GM23338 (cell line): Measurements from ENCODE around the gene GTF3C1. TPM values are rescaled to one million over a fixed set of nuclear protein-coding genes. Genes with fewer than 3 reads are reported as not detected.

Source experiments
- ATAC-seq: fragments of 200-7000 bp; cut with Tn5 transposase; 3 replicates; pipeline ENCODE4 v1.9.1; 2020
- DNase-seq: peaks from one replicate; pipeline ENCODE4 v3.0.0-alpha.2; 2015; ENCODE audit warnings: low spot score
- H2AFZ ChIP-seq: fragments of 200-600 bp; sonication (generic); 2 replicates; pipeline ENCODE4 v1.8.0; 2016; ENCODE audit warnings: antibody characterized with exemption, mild to moderate bottlenecking, moderate library complexity
- H3F3A ChIP-seq: fragments of 200-600 bp; sonication (generic); replicated peaks from 2 replicates; pipeline ENCODE4 v1.8.0; 2017; ENCODE audit warnings: antibody characterized with exemption, mixed run types, low read depth
- H3K27ac ChIP-seq: fragments of 200-600 bp; sonication (generic); 2 replicates; pipeline ENCODE4 v1.6.1; 2016; ENCODE audit warnings: low read depth
- H3K27me3 ChIP-seq: fragments of 200-600 bp; sonication (generic); 2 replicates; pipeline ENCODE4 v1.8.0; 2016; ENCODE audit warnings: mild to moderate bottlenecking, mixed run types, moderate library complexity; ENCODE audit not compliant: insufficient read depth
- H3K36me3 ChIP-seq: fragments of 200-600 bp; sonication (generic); 2 replicates; pipeline ENCODE4 v1.8.0; 2016; ENCODE audit warnings: mild to moderate bottlenecking; ENCODE audit not compliant: insufficient read depth
- H3K4me1 ChIP-seq: fragments of 200-600 bp; sonication (generic); 2 replicates; pipeline ENCODE4 v1.8.0; 2016; ENCODE audit warnings: mild to moderate bottlenecking, moderate library complexity; ENCODE audit not compliant: insufficient read depth
- H3K4me2 ChIP-seq: fragments of 200-600 bp; sonication (generic); 2 replicates; pipeline ENCODE4 v1.7.1; 2017; ENCODE audit warnings: mixed run types
- H3K4me3 ChIP-seq: fragments of 200-600 bp; sonication (generic); 2 replicates; pipeline ENCODE4 v1.6.1; 2016; ENCODE audit warnings: mixed run types
- H3K79me2 ChIP-seq: fragments of 200-600 bp; sonication (generic); replicated peaks from 2 replicates; pipeline ENCODE4 v1.8.0; 2017; ENCODE audit warnings: mild to moderate bottlenecking; ENCODE audit not compliant: insufficient read depth
- H3K9me2 ChIP-seq: fragments of 200-600 bp; sonication (generic); 2 replicates; pipeline ENCODE4 v1.8.0; 2017; ENCODE audit not compliant: insufficient read depth
- H4K20me1 ChIP-seq: fragments of 200-600 bp; sonication (generic); replicated peaks from 2 replicates; pipeline ENCODE4 v1.8.0; 2017; ENCODE audit warnings: mild to moderate bottlenecking; ENCODE audit not compliant: insufficient read depth
- H3K27ac Mint-ChIP-seq: 2 replicates; pipeline ENCODE4 v1.8.0; 2020; ENCODE audit warnings: inconsistent platforms, mild to moderate bottlenecking, moderate library complexity, mixed read lengths
- H3K27me3 Mint-ChIP-seq: 3 replicates; pipeline ENCODE4 v1.8.0; 2022; ENCODE audit warnings: low read depth, mild to moderate bottlenecking, moderate library complexity, mixed read lengths, inconsistent platforms; ENCODE audit not compliant: insufficient read depth, poor library complexity
- H3K36me3 Mint-ChIP-seq: 3 replicates; pipeline ENCODE4 v1.8.0; 2021; ENCODE audit warnings: low read depth, mild to moderate bottlenecking, inconsistent platforms, moderate library complexity, mixed read lengths
- H3K4me1 Mint-ChIP-seq: 3 replicates; pipeline ENCODE4 v1.8.0; 2020; ENCODE audit warnings: mild to moderate bottlenecking, inconsistent platforms, mixed read lengths
- H3K4me3 Mint-ChIP-seq: 3 replicates; pipeline ENCODE4 v1.8.0; 2021; ENCODE audit warnings: moderate library complexity, mild to moderate bottlenecking, inconsistent platforms, mixed read lengths
- H3K9me3 Mint-ChIP-seq: 3 replicates; pipeline ENCODE4 v1.8.0; 2020; ENCODE audit warnings: moderate library complexity, mild to moderate bottlenecking, inconsistent platforms, mixed read lengths
- CREB1 ChIP-seq: fragments of 250-450 bp; sonication (Bioruptor Pico); IDR thresholded peaks from 2 replicates; pipeline ENCODE4 v1.5.0; 2020; ENCODE audit warnings: low read depth, mild to moderate bottlenecking, moderate library complexity
- ETS1 ChIP-seq: IDR thresholded peaks from 2 replicates; pipeline ENCODE4 v1.6.1; 2016; ENCODE audit warnings: antibody characterized with exemption
- EZH2 ChIP-seq: fragments of 200-600 bp; sonication (generic); IDR thresholded peaks from one replicate; pipeline ENCODE4 v1.8.0; 2017; ENCODE audit warnings: antibody characterized with exemption, mild to moderate bottlenecking, low read depth; ENCODE audit not compliant: unreplicated experiment
- EZH2phosphoT487 ChIP-seq: fragments of 200-600 bp; sonication (generic); IDR thresholded peaks from one replicate; pipeline ENCODE4 v1.8.1; 2018; ENCODE audit warnings: antibody characterized with exemption; ENCODE audit not compliant: unreplicated experiment
- JUNB ChIP-seq: IDR thresholded peaks from one replicate; pipeline ENCODE4 v1.6.1; 2016; ENCODE audit warnings: antibody characterized with exemption; ENCODE audit not compliant: unreplicated experiment
- NANOG ChIP-seq: IDR thresholded peaks from 2 replicates; pipeline ENCODE4 v1.6.1; 2016; ENCODE audit warnings: antibody characterized with exemption, borderline replicate concordance
- POLR2AphosphoS5 ChIP-seq: IDR thresholded peaks from 2 replicates; pipeline ENCODE4 v1.6.1; 2016; ENCODE audit warnings: antibody characterized with exemption, low read depth
- REST ChIP-seq: IDR thresholded peaks from one replicate; pipeline ENCODE4 v1.6.1; 2018; ENCODE audit warnings: antibody characterized with exemption; ENCODE audit not compliant: unreplicated experiment
- STAT1 ChIP-seq: IDR thresholded peaks from one replicate; pipeline ENCODE4 v1.6.1; 2016; ENCODE audit warnings: antibody characterized with exemption; ENCODE audit not compliant: unreplicated experiment
- ZNF114 ChIP-seq: fragments of 250-450 bp; sonication (Bioruptor Pico); IDR thresholded peaks from 2 replicates; pipeline ENCODE4 v1.5.0; 2020; ENCODE audit warnings: mild to moderate bottlenecking, moderate library complexity
- ZNF331 ChIP-seq: fragments of 250-450 bp; sonication (Bioruptor Pico); IDR thresholded peaks from 2 replicates; pipeline ENCODE4 v1.5.0; 2020; ENCODE audit warnings: low read depth, mild to moderate bottlenecking, moderate library complexity
- polyA plus RNA-seq: library from polyadenylated mRNA; unstranded; fragments of >200 nt; fragmentation: Nextera tagmentation; extraction: Ambion mirVana; gene quantifications from 2 replicates; pipeline ENCODE4 v1.2.1, GENCODE V29; 2016
- total RNA-seq: library from RNA; depleted of rRNA; stranded (reverse); fragments of >200 nt; shearing (Covaris generic); gene quantifications from 2 replicates; pipeline ENCODE4 v1.2.3, GENCODE V29; 2014
- TF ChIP-seq, protein P1 (sequence below): fragments of 250-450 bp; sonication (Bioruptor Pico); IDR thresholded peaks from 2 replicates; pipeline ENCODE4 v1.5.0; 2020; ENCODE audit warnings: mild to moderate bottlenecking, moderate library complexity
- TF ChIP-seq, protein P2 (sequence below), 2 experiments: fragments of 200-600 bp in 1 of 2; sonication (generic) in 1 of 2; conservative IDR thresholded peaks; 2 replicates each; pipeline versions ENCODE4 v1.5.1 to v1.6.1; 2016 to 2017; ENCODE audit warnings: antibody characterized with exemption in 2 of 2, low read depth in 2 of 2, mild to moderate bottlenecking in 2 of 2, moderate library complexity in 1 of 2

GTF3C1 gene
- total and polyA plus RNA-seq, 2 experiments from 2014 or later, result 78.5 to 138 TPM

DNA sequence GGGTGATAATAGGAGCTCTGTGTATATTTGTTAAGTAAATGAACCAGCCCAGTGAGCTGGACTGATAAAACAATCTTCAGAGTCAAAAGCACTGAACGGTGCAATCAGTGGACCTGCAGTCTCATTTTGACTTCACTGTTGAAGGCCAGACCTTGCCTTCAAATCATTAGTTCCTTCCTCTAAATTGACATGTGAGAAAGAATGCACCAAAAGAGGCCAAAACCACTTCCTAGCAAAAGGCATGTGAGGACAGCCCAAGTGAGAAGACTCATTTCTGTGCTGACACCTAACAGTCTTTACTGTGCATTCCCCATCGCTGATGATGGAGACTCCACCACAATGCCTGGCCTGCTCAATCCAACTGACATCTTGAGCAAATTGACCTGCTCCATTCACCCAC is 10.6 kb downstream of the GTF3C1 start:
- H3K4me1 Mint-ChIP-seq, result no peaks in the 10 kb centered on the region; the same call in 2 of the 3 replicates
- Histone ChIP-seq H3K36me3 (peaks cover 68% of the 10 kb centered on the region), H3K79me2 (no peaks in the 10 kb centered on the region; the same call in 1 of the 2 replicates), H3K4me1 (no peaks in the 10 kb centered on the region), H3K27me3 (no peaks in the 10 kb centered on the region), H3K4me3 (no peak overlapping the region), H3K4me2 (no peak overlapping the region), H3F3A (no peaks in the 10 kb centered on the region), H2AFZ (no peak overlapping the region), H3K27ac (no peak overlapping the region), H4K20me1 (peaks cover 25% of the 10 kb centered on the region), H3K9me2 (no peaks in the 10 kb centered on the region)
- TF ChIP-seq NANOG (no peak), EZH2phosphoT487 (no peak), STAT1 (no peak), JUNB (no peak), ZNF114 (no peak), POLR2AphosphoS5 (no peak), REST (no peak), ETS1 (no peak), ZNF331 (CRISPR knock-in tag) (no peak), CREB1 (CRISPR knock-in tag) (no peak), EZH2 (no peak)
- TF ChIP-seq, protein P1, sequence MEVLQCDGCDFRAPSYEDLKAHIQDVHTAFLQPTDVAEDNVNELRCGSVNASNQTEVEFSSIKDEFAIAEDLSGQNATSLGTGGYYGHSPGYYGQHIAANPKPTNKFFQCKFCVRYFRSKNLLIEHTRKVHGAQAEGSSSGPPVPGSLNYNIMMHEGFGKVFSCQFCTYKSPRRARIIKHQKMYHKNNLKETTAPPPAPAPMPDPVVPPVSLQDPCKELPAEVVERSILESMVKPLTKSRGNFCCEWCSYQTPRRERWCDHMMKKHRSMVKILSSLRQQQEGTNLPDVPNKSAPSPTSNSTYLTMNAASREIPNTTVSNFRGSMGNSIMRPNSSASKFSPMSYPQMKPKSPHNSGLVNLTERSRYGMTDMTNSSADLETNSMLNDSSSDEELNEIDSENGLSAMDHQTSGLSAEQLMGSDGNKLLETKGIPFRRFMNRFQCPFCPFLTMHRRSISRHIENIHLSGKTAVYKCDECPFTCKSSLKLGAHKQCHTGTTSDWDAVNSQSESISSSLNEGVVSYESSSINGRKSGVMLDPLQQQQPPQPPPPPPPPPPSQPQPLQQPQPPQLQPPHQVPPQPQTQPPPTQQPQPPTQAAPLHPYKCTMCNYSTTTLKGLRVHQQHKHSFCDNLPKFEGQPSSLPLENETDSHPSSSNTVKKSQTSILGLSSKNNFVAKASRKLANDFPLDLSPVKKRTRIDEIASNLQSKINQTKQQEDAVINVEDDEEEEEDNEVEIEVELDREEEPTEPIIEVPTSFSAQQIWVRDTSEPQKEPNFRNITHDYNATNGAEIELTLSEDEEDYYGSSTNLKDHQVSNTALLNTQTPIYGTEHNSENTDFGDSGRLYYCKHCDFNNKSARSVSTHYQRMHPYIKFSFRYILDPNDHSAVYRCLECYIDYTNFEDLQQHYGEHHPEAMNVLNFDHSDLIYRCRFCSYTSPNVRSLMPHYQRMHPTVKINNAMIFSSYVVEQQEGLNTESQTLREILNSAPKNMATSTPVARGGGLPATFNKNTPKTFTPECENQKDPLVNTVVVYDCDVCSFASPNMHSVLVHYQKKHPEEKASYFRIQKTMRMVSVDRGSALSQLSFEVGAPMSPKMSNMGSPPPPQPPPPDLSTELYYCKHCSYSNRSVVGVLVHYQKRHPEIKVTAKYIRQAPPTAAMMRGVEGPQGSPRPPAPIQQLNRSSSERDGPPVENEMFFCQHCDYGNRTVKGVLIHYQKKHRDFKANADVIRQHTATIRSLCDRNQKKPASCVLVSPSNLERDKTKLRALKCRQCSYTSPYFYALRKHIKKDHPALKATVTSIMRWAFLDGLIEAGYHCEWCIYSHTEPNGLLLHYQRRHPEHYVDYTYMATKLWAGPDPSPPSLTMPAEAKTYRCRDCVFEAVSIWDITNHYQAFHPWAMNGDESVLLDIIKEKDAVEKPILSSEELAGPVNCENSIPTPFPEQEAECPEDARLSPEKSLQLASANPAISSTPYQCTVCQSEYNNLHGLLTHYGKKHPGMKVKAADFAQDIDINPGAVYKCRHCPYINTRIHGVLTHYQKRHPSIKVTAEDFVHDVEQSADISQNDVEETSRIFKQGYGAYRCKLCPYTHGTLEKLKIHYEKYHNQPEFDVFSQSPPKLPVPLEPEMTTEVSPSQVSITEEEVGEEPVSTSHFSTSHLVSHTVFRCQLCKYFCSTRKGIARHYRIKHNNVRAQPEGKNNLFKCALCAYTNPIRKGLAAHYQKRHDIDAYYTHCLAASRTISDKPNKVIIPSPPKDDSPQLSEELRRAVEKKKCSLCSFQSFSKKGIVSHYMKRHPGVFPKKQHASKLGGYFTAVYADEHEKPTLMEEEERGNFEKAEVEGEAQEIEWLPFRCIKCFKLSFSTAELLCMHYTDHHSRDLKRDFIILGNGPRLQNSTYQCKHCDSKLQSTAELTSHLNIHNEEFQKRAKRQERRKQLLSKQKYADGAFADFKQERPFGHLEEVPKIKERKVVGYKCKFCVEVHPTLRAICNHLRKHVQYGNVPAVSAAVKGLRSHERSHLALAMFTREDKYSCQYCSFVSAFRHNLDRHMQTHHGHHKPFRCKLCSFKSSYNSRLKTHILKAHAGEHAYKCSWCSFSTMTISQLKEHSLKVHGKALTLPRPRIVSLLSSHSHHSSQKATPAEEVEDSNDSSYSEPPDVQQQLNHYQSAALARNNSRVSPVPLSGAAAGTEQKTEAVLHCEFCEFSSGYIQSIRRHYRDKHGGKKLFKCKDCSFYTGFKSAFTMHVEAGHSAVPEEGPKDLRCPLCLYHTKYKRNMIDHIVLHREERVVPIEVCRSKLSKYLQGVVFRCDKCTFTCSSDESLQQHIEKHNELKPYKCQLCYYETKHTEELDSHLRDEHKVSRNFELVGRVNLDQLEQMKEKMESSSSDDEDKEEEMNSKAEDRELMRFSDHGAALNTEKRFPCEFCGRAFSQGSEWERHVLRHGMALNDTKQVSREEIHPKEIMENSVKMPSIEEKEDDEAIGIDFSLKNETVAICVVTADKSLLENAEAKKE (CRISPR knock-in tag), result no peak
- TF ChIP-seq, protein P2, sequence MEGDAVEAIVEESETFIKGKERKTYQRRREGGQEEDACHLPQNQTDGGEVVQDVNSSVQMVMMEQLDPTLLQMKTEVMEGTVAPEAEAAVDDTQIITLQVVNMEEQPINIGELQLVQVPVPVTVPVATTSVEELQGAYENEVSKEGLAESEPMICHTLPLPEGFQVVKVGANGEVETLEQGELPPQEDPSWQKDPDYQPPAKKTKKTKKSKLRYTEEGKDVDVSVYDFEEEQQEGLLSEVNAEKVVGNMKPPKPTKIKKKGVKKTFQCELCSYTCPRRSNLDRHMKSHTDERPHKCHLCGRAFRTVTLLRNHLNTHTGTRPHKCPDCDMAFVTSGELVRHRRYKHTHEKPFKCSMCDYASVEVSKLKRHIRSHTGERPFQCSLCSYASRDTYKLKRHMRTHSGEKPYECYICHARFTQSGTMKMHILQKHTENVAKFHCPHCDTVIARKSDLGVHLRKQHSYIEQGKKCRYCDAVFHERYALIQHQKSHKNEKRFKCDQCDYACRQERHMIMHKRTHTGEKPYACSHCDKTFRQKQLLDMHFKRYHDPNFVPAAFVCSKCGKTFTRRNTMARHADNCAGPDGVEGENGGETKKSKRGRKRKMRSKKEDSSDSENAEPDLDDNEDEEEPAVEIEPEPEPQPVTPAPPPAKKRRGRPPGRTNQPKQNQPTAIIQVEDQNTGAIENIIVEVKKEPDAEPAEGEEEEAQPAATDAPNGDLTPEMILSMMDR (conservative IDR thresholded peaks at IDR 0.05; ENCODE audit: low read depth in 2 of 2), result no peak
- ATAC-seq (no peak), DNase-seq (no peak)
- no peaks in the 10 kb centered on the region for H3K27me3 Mint-ChIP-seq
- H3K4me3 Mint-ChIP-seq, result no peak overlapping the region
- no peak overlapping the region for H3K27ac Mint-ChIP-seq
- H3K36me3 Mint-ChIP-seq, result peaks cover 90% of the 10 kb centered on the region
- no peaks in the 10 kb centered on the region for H3K9me3 Mint-ChIP-seq
